CD8-positive, alpha-beta memory T cell (primary cell): ENCODE measurements around the gene PDZD7. TPM values are rescaled to one million over a fixed set of nuclear protein-coding genes. Genes with fewer than 3 reads are reported as not detected.

Experiments
- CTCF ChIA-PET: fragments of 350-600 bp; sonication (Branson Sonifier 250); formaldehyde crosslinking; loops from one replicate; lab custom pipeline; 2021; ENCODE audit warnings: antibody characterized with exemption; lab: Charles Lee
- POLR2A ChIA-PET: fragments of 350-600 bp; sonication (Branson Sonifier 250); formaldehyde crosslinking; loops from one replicate; lab custom pipeline; 2021; ENCODE audit warnings: antibody characterized with exemption; lab: Charles Lee
- DNase-seq, 5 donors: peaks; one replicate each; pipeline versions ENCODE4 v3.0.0 to v3.0.0-alpha.2; 2020 to 2022; ENCODE audit warnings: mixed read lengths in 1 of 5
- H3K27ac ChIP-seq: one replicate; pipeline ENCODE4 v1.7.0; 2013; ENCODE audit warnings: low read depth, mild to moderate bottlenecking, low read length, moderate library complexity
- H3K27me3 ChIP-seq: 2 replicates; pipeline ENCODE4 v1.7.0; 2013; ENCODE audit warnings: low read length, mild to moderate bottlenecking; ENCODE audit not compliant: insufficient read depth, poor library complexity, severe bottlenecking
- H3K36me3 ChIP-seq: 2 replicates; pipeline ENCODE4 v1.7.0; 2013; ENCODE audit warnings: mild to moderate bottlenecking, low read length, moderate library complexity; ENCODE audit not compliant: insufficient read depth
- H3K4me1 ChIP-seq: 2 replicates; pipeline ENCODE4 v1.7.0; 2013; ENCODE audit warnings: mild to moderate bottlenecking, low read length, moderate library complexity; ENCODE audit not compliant: insufficient read depth
- H3K4me3 ChIP-seq: 2 replicates; pipeline ENCODE4 v1.7.0; 2013; ENCODE audit warnings: mild to moderate bottlenecking, low read length
- H3K9me3 ChIP-seq: 2 replicates; pipeline ENCODE4 v1.7.0; 2013; ENCODE audit warnings: mild to moderate bottlenecking, low read length
- H3K27ac Mint-ChIP-seq, 8 donors: one replicate each; pipeline ENCODE4 v1.8.0; 2020 to 2021; ENCODE audit warnings: mixed read lengths in 8 of 8, mild to moderate bottlenecking in 6 of 8, inconsistent platforms in 3 of 8, moderate library complexity in 3 of 8
- H3K27me3 Mint-ChIP-seq, 2 donors: one replicate each; pipeline ENCODE4 v1.8.0; 2020 to 2021; ENCODE audit warnings: mixed read lengths in 2 of 2, mild to moderate bottlenecking in 1 of 2, moderate library complexity in 1 of 2
- H3K36me3 Mint-ChIP-seq, 3 donors: one replicate each; pipeline ENCODE4 v1.8.0; 2020 to 2021; ENCODE audit warnings: mixed read lengths in 3 of 3, inconsistent platforms in 1 of 3, mild to moderate bottlenecking in 1 of 3
- H3K4me1 Mint-ChIP-seq, 3 donors: one replicate each; pipeline ENCODE4 v1.8.0; 2020 to 2021; ENCODE audit warnings: mixed read lengths in 3 of 3, inconsistent platforms in 1 of 3, mild to moderate bottlenecking in 1 of 3
- H3K4me3 Mint-ChIP-seq, 7 donors: one replicate each; pipeline ENCODE4 v1.8.0; 2020 to 2021; ENCODE audit warnings: mixed read lengths in 7 of 7, mild to moderate bottlenecking in 6 of 7, moderate library complexity in 4 of 7, inconsistent platforms in 2 of 7
- H3K9me3 Mint-ChIP-seq, 5 donors: one replicate each; pipeline ENCODE4 v1.8.0; 2020 to 2022; ENCODE audit warnings: mixed read lengths in 5 of 5, mild to moderate bottlenecking in 3 of 5, moderate library complexity in 2 of 5, inconsistent platforms in 1 of 5
- polyA plus RNA-seq: library from polyadenylated mRNA; unstranded; fragments of 300-500 nt; fragmentation: Illumina TruSeq; gene quantifications from one replicate; pipeline ENCODE4 v1.2.3, GENCODE V29; 2021
- total RNA-seq, 2 experiments: library from RNA; stranded (reverse); gene quantifications; one replicate each; pipeline ENCODE4 v1.2.3, GENCODE V29; 2021

Gene PDZD7
- total and polyA plus RNA-seq, 3 experiments from 2014 or later = 0.23 to 0.33 (median 0.31) TPM

- Mint-ChIP-seq H3K36me3 (peaks cover 0 to 11% (median 1%) of the 10 kb centered on the region in 3 donors), H3K9me3 (no peaks in the 10 kb centered on the region), H3K27me3 (peaks cover 17 to 31% of the 10 kb centered on the region in 2 donors), H3K4me3 (peak overlapping the region in 2 of 7 donors; percentile 43 to 92), H3K4me1 (peaks cover 24 to 33% (median 28%) of the 10 kb centered on the region in 3 donors), H3K27ac (no peak overlapping the region)
- DNase-seq = no peak
- CTCF ChIA-PET = interaction anchor here (1.2 to 11.3 kb wide), 5 partner anchors 13 to 98 kb away, joined by 3 to 258 read pairs (median 19); partner anchors contain the start of genes KAZALD1, PDZD7 and SFXN3
- peaks cover 17% of the 10 kb centered on the region for H3K4me1 ChIP-seq
- H3K9me3 ChIP-seq = no peaks in the 10 kb centered on the region
- no peak overlapping the region for H3K27ac ChIP-seq
- POLR2A ChIA-PET = interaction anchor here (1.5 to 1.8 kb wide), 2 partner anchors 16 to 18 kb away, joined by 5 to 7 read pairs; partner anchors contain the start of gene KAZALD1
- no peak overlapping the region for H3K4me3 ChIP-seq
- H3K36me3 ChIP-seq = no peaks in the 10 kb centered on the region
- peaks cover 7% of the 10 kb centered on the region for H3K27me3 ChIP-seq
These were observed 13.2 kb upstream of the PDZD7 start for GRCh38 chr10:101044117-101044516.

- ChIA-PET POLR2A (interaction anchor here (0.7 to 1.8 kb wide), 7 partner anchors 11 to 42 kb away, joined by 3 to 9 read pairs (median 5); partner anchors contain the start of genes KAZALD1, PDZD7 and SFXN3), CTCF (interaction anchor here (0.7 to 11.3 kb wide), 8 partner anchors 8 to 98 kb away, joined by 3 to 258 read pairs (median 17); partner anchors contain the start of genes KAZALD1, PDZD7 and SFXN3)
- peak overlapping the region; percentile 66 for H3K27ac ChIP-seq
- peaks cover 0 to 19% (median 4%) of the 10 kb centered on the region in 3 donors for H3K36me3 Mint-ChIP-seq
- peaks cover 22 to 28% (median 23%) of the 10 kb centered on the region in 3 donors for H3K4me1 Mint-ChIP-seq
- peak overlapping the region in 7 of 8 donors; percentile 50 to 99 (median 95) for H3K27ac Mint-ChIP-seq
- H3K4me3 ChIP-seq = peak overlapping the region; percentile 67
- H3K4me3 Mint-ChIP-seq = peak overlapping the region; percentile 92 to 99 (median 97)
- H3K27me3 ChIP-seq = no peaks in the 10 kb centered on the region
- H3K27me3 Mint-ChIP-seq = peaks cover 10 to 23% of the 10 kb centered on the region in 2 donors
- DNase-seq = no peak
- no peaks in the 10 kb centered on the region for H3K9me3 Mint-ChIP-seq
- no peaks in the 10 kb centered on the region for H3K9me3 ChIP-seq
- H3K36me3 ChIP-seq = no peaks in the 10 kb centered on the region
- H3K4me1 ChIP-seq = peaks cover 17% of the 10 kb centered on the region
These were observed 12.4 kb upstream of the PDZD7 start for GRCh38 chr10:101043363-101043707.

DNA sequence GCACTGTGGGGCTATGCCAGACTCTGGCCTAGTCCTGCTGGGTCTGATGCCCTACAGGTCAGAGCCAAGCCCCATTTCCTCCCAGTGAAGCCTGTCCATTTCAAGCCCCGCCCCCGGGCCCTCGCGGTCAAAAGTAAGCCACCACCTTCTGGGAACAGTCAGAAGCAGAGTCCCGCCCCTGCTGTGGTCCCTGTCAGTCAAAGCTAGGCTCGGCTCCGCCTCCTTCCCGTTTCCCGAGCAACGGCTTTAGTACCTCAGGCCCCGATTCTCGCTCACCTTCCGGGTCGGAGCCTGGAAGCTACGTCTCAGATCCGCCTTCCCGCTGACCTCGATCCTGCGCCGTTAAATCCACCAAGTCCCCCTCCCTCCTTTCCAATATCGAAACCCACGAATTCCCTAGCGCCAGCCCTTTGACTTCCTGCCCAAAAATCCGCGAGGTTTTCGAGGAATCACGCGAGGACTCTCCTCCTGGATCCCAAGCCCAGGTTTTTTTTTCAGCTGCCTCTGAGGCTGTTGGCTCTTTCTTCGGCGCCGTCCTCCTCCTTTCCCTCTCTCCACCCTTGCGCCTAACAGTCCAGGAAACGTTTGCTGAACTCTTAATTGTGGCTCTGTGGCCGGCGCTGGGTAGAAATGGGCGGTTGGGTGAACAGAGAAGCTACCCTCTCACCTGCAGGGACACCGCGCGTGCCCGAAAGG is 11.9 kb upstream of the PDZD7 start:
- peak overlapping the region; percentile 92 to 99 (median 97) for H3K4me3 Mint-ChIP-seq
- peak overlapping the region; percentile 67 for H3K4me3 ChIP-seq
- H3K4me1 ChIP-seq = peaks cover 17% of the 10 kb centered on the region
- ChIA-PET CTCF (interaction anchor here (0.7 to 11.3 kb wide), 8 partner anchors 8 to 99 kb away, joined by 3 to 258 read pairs (median 17); partner anchors contain the start of genes KAZALD1, PDZD7 and SFXN3), POLR2A (interaction anchor here (0.7 to 1.8 kb wide), 7 partner anchors 10 to 41 kb away, joined by 3 to 9 read pairs (median 5); partner anchors contain the start of genes KAZALD1, PDZD7 and SFXN3)
- peak overlapping the region; percentile 74 to 100 (median 96) for H3K27ac Mint-ChIP-seq
- H3K9me3 Mint-ChIP-seq = no peaks in the 10 kb centered on the region
- no peaks in the 10 kb centered on the region for H3K27me3 ChIP-seq
- H3K9me3 ChIP-seq = no peaks in the 10 kb centered on the region
- peaks cover 0 to 24% (median 6%) of the 10 kb centered on the region in 3 donors for H3K36me3 Mint-ChIP-seq
- peaks cover 4% of the 10 kb centered on the region for H3K36me3 ChIP-seq
- H3K27ac ChIP-seq = peak overlapping the region; percentile 66
- peak; percentile 65 to 87 (median 67) for DNase-seq
- peaks cover 8 to 18% of the 10 kb centered on the region in 2 donors for H3K27me3 Mint-ChIP-seq
- peaks cover 20 to 27% (median 21%) of the 10 kb centered on the region in 3 donors for H3K4me1 Mint-ChIP-seq

DNA sequence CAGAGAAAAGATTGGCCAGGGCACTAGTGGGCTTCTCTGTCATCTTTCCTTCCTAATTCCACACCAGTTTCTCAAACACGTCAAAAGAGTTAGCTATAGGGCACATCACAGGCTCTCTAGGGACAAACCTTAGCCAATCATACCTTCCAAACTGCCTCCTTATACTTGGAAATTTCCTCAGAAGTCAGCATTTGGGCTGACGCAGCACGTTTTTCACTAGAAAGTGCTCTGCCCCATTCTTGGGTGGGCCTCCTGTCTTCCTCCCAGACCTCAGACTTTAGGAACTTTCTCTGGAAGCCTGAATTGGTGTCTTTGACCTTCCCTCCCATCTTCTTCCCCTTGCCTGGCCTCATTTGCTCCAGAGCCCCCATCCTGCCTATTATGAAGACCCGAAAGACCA is 11.2 kb upstream of the PDZD7 start:
- ChIA-PET POLR2A (interaction anchor here (0.9 to 1.8 kb wide), 3 partner anchors 16 to 21 kb away, joined by 3 to 7 read pairs (median 6); partner anchors contain the start of gene KAZALD1), CTCF (interaction anchor here (0.8 to 11.3 kb wide), 7 partner anchors 9 to 100 kb away, joined by 3 to 258 read pairs (median 19); partner anchors contain the start of genes KAZALD1, PDZD7 and SFXN3)
- peak overlapping the region; percentile 92 to 99 (median 97) for H3K4me3 Mint-ChIP-seq
- no peak for DNase-seq
- Histone ChIP-seq H3K27me3 (no peaks in the 10 kb centered on the region), H3K4me3 (peak overlapping the region; percentile 67), H3K27ac (peak overlapping the region; percentile 66), H3K4me1 (peaks cover 17% of the 10 kb centered on the region), H3K36me3 (peaks cover 11% of the 10 kb centered on the region), H3K9me3 (no peaks in the 10 kb centered on the region)
- peaks cover 8 to 11% of the 10 kb centered on the region in 2 donors for H3K27me3 Mint-ChIP-seq
- H3K4me1 Mint-ChIP-seq = peaks cover 20 to 27% (median 21%) of the 10 kb centered on the region in 3 donors
- H3K36me3 Mint-ChIP-seq = peaks cover 0 to 31% (median 7%) of the 10 kb centered on the region in 3 donors
- peak overlapping the region in 7 of 8 donors; percentile 29 to 99 (median 96) for H3K27ac Mint-ChIP-seq
- no peaks in the 10 kb centered on the region for H3K9me3 Mint-ChIP-seq

GRCh38 chr10:101041252-101041761 is 10.4 kb upstream of the PDZD7 start:
- no peak overlapping the region for H3K27ac ChIP-seq
- H3K4me1 ChIP-seq = peaks cover 17% of the 10 kb centered on the region
- peaks cover 17% of the 10 kb centered on the region for H3K36me3 ChIP-seq
- no peaks in the 10 kb centered on the region for H3K9me3 Mint-ChIP-seq
- ChIA-PET CTCF (interaction anchor here (0.8 to 11.3 kb wide), 8 partner anchors 10 to 100 kb away, joined by 3 to 258 read pairs (median 17); partner anchors contain the start of genes KAZALD1, PDZD7 and SFXN3), POLR2A (interaction anchor here (1.0 kb wide), 3 partner anchors 8 to 19 kb away, joined by 3 to 4 read pairs (median 4); partner anchors contain the start of genes PDZD7 and SFXN3)
- peaks cover 20 to 27% (median 21%) of the 10 kb centered on the region in 3 donors for H3K4me1 Mint-ChIP-seq
- peaks cover 0 to 39% (median 7%) of the 10 kb centered on the region in 3 donors for H3K36me3 Mint-ChIP-seq
- DNase-seq = peak; percentile 49 to 83 (median 69)
- no peak overlapping the region for H3K4me3 ChIP-seq
- peak overlapping the region in 6 of 8 donors; percentile 12 to 87 (median 64) for H3K27ac Mint-ChIP-seq
- peaks cover 2 to 3% of the 10 kb centered on the region in 2 donors for H3K27me3 Mint-ChIP-seq
- peak overlapping the region in 3 of 7 donors; percentile 15 to 61 (median 17) for H3K4me3 Mint-ChIP-seq
- H3K27me3 ChIP-seq = no peaks in the 10 kb centered on the region
- no peaks in the 10 kb centered on the region for H3K9me3 ChIP-seq

DNA sequence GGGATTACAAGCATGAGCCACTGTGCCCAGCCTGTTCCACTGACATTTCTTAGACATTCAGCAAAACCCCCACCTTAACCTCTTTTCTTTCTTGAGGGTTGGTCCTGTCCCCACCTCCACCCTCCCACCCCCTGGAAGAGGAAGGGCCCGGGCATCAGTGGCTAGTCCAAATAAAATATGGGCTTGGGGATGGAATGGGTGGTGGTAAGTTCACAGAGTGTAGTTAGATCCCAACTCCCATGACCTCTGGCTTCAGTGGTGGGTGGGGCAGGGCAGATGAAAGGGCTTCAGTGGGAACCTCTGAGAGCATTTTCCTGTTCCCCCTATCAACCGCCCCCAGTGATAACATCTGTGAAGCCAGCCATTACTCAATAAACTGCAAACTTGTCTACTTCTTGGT is 9.9 kb upstream of the PDZD7 start:
- peak overlapping the region in 1 of 7 donors; percentile 17 for H3K4me3 Mint-ChIP-seq
- Histone ChIP-seq H3K36me3 (peaks cover 17% of the 10 kb centered on the region), H3K27ac (no peak overlapping the region), H3K4me1 (peaks cover 17% of the 10 kb centered on the region), H3K9me3 (no peaks in the 10 kb centered on the region), H3K27me3 (no peaks in the 10 kb centered on the region), H3K4me3 (no peak overlapping the region)
- H3K4me1 Mint-ChIP-seq = peaks cover 20 to 27% (median 21%) of the 10 kb centered on the region in 3 donors
- peaks cover 0 to 2% of the 10 kb centered on the region in 2 donors for H3K27me3 Mint-ChIP-seq
- ChIA-PET POLR2A (interaction anchor here (1.0 kb wide), 3 partner anchors 9 to 19 kb away, joined by 3 to 4 read pairs (median 4); partner anchors contain the start of genes PDZD7 and SFXN3), CTCF (interaction anchor here (1.7 to 11.3 kb wide), 6 partner anchors 10 to 101 kb away, joined by 6 to 258 read pairs (median 32); partner anchors contain the start of genes KAZALD1, PDZD7 and SFXN3)
- H3K36me3 Mint-ChIP-seq = peaks cover 0 to 44% (median 9%) of the 10 kb centered on the region in 3 donors
- no peak for DNase-seq
- no peaks in the 10 kb centered on the region for H3K9me3 Mint-ChIP-seq
- H3K27ac Mint-ChIP-seq = peak overlapping the region in 6 of 8 donors; percentile 12 to 87 (median 64)

DNA sequence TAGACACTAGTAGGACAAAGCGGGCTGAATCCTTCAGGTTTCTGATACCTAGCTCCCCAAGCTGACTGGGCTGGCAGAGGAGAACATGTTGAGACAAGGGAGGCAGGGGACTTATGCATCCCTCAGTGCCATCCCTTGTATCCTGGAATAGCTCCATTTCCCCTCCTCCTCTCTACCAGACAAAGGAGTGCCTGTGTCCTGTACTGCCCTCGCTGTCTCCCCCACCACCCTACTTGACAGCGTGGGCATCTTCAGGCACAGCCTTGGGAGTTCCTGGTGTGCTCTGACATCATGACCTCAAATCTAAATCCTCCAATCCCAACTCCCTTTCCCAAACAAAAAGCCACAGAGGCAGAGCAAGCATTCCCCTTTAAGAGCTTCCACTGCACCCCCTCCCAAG is 9.1 kb upstream of the PDZD7 start:
- Histone ChIP-seq H3K4me1 (peaks cover 17% of the 10 kb centered on the region), H3K36me3 (peaks cover 17% of the 10 kb centered on the region), H3K4me3 (no peak overlapping the region), H3K9me3 (no peaks in the 10 kb centered on the region), H3K27ac (no peak overlapping the region), H3K27me3 (no peaks in the 10 kb centered on the region)
- no peak for DNase-seq
- peaks cover 0 to 50% (median 11%) of the 10 kb centered on the region in 3 donors for H3K36me3 Mint-ChIP-seq
- H3K27me3 Mint-ChIP-seq = peaks cover 0 to 2% of the 10 kb centered on the region in 2 donors
- no peaks in the 10 kb centered on the region for H3K9me3 Mint-ChIP-seq
- ChIA-PET CTCF (interaction anchor here (1.0 to 11.3 kb wide), 6 partner anchors 9 to 56 kb away, joined by 3 to 258 read pairs (median 26); partner anchors contain the start of genes KAZALD1, PDZD7 and SFXN3), POLR2A (no interaction called here)
- H3K4me1 Mint-ChIP-seq = peaks cover 20 to 27% (median 21%) of the 10 kb centered on the region in 3 donors
- peak overlapping the region in 1 of 7 donors; percentile 11 for H3K4me3 Mint-ChIP-seq
- peak overlapping the region in 3 of 8 donors; percentile 71 to 78 (median 73) for H3K27ac Mint-ChIP-seq
